HG03439 (cell line): ENCODE data around the gene SLC25A1.
"Not testable (repeated sequence)": the region's sequence is repeated elsewhere in the genome, so short reads cannot be mapped to it uniquely, and the experiment has no call there.

ENCODE experiments used
- ATAC-seq: cut with Tn5 transposase; IDR thresholded peaks from one replicate; pipeline ENCODE4 v1.9.1; 2021; ENCODE audit warnings: mild to moderate bottlenecking, moderate library complexity; ENCODE audit not compliant: unreplicated experiment

Gene SLC25A1

GRCh38 chr22:19168088-19168890 lies 10.2 kb downstream of the SLC25A1 start:
- ATAC-seq, result no peak

GRCh38 chr22:19167106-19167869 lies 11.2 kb downstream of the SLC25A1 start:
- ATAC-seq, result no peak

GRCh38 chr22:19166421-19166820 lies 12.1 kb downstream of the SLC25A1 start:
- no peak for ATAC-seq

GRCh38 chr22:19164425-19164824 lies 14.1 kb downstream of the SLC25A1 start:
- no peak for ATAC-seq

- not testable (repeated sequence) for ATAC-seq
Measured at GRCh38 chr22:19158649-19159048, 19.9 kb downstream of the SLC25A1 start.

- not testable (repeated sequence) for ATAC-seq
Measured at GRCh38 chr22:19156109-19156508, 22.4 kb downstream of the SLC25A1 start.

GRCh38 chr22:19152942-19153883 lies 25.3 kb downstream of the SLC25A1 start:
- ATAC-seq, result no peak

- ATAC-seq, result no peak
Measured at GRCh38 chr22:19151329-19152191, 27.0 kb downstream of the SLC25A1 start.

GRCh38 chr22:19150482-19151328 lies 27.8 kb downstream of the SLC25A1 start:
- ATAC-seq, result no peak

- no peak for ATAC-seq
Measured at GRCh38 chr22:19149991-19150390, 28.5 kb downstream of the SLC25A1 start, which contains the start of gene GSC2. GSC2 (minus strand) TSS chr22:19150292; CDS start chr22:19150283, 9 bp downstream.

GRCh38 chr22:19149047-19149883 lies 29.3 kb downstream of the SLC25A1 start:
- ATAC-seq, result no peak

GRCh38 chr22:19148417-19149046 lies 30.0 kb downstream of the SLC25A1 start:
- ATAC-seq, result no peak

- no peak for ATAC-seq
Measured at GRCh38 chr22:19147195-19147780, 31.2 kb downstream of the SLC25A1 start.

- no peak for ATAC-seq
Measured at GRCh38 chr22:19146215-19146968, 32.1 kb downstream of the SLC25A1 start.

- ATAC-seq, result no peak
Measured at GRCh38 chr22:19143967-19144400, 34.6 kb downstream of the SLC25A1 start.

GRCh38 chr22:19143212-19143611 lies 35.3 kb downstream of the SLC25A1 start:
- ATAC-seq, result no peak

- no peak for ATAC-seq
Measured at GRCh38 chr22:19142394-19142793, 36.1 kb downstream of the SLC25A1 start.
